Liver (tissue), 9 donors: ENCODE data around the gene PPP1CC. TPM values are rescaled to one million over a fixed set of nuclear protein-coding genes. Genes with fewer than 3 reads are reported as not detected.

Experiments used
- DNase-seq: peaks from one replicate; pipeline ENCODE4 v3.0.0-alpha.2; 2017; ENCODE audit warnings: low spot score
- H3K27ac ChIP-seq, 2 donors: one replicate each; pipeline ENCODE4 v1.7.0; 2013; ENCODE audit warnings: inconsistent platforms in 2 of 2, low read length in 2 of 2, control low read depth in 1 of 2, low read depth in 1 of 2, mild to moderate bottlenecking in 1 of 2
- H3K27me3 ChIP-seq, 4 donors: one replicate each; pipeline versions ENCODE4 v1.6.1 to v1.7.0; 2013; ENCODE audit warnings: low read length in 3 of 4, inconsistent platforms in 1 of 4, mild to moderate bottlenecking in 1 of 4, moderate library complexity in 1 of 4; ENCODE audit not compliant: control insufficient read depth in 4 of 4, insufficient read depth in 4 of 4
- H3K36me3 ChIP-seq, 4 donors: one replicate each; pipeline versions ENCODE4 v1.6.1 to v1.7.0; 2013; ENCODE audit warnings: low read length in 3 of 4, mild to moderate bottlenecking in 3 of 4, low read depth in 1 of 4, moderate library complexity in 1 of 4; ENCODE audit not compliant: control insufficient read depth in 4 of 4, insufficient read depth in 3 of 4
- H3K4me1 ChIP-seq, 4 donors: one replicate each; pipeline versions ENCODE4 v1.6.1 to v1.7.0; 2013; ENCODE audit warnings: low read length in 3 of 4, mild to moderate bottlenecking in 3 of 4, moderate library complexity in 1 of 4; ENCODE audit not compliant: control insufficient read depth in 4 of 4, insufficient read depth in 4 of 4
- H3K4me3 ChIP-seq, 3 donors: one replicate each; pipeline versions ENCODE4 v1.6.1 to v1.7.0; 2013; ENCODE audit warnings: low read length in 3 of 3, control low read depth in 1 of 3, low read depth in 1 of 3, mild to moderate bottlenecking in 1 of 3
- H3K9ac ChIP-seq, 2 donors: one replicate each; pipeline ENCODE4 v1.7.0; 2013; ENCODE audit warnings: low read length in 2 of 2, mild to moderate bottlenecking in 2 of 2, moderate library complexity in 2 of 2, control low read depth in 1 of 2, low read depth in 1 of 2
- H3K9me3 ChIP-seq, 4 donors: one replicate each; pipeline versions ENCODE4 v1.6.1 to v1.7.0; 2013; ENCODE audit warnings: low read length in 3 of 4; ENCODE audit not compliant: control insufficient read depth in 4 of 4
- EGR1 ChIP-seq, 2 donors: IDR thresholded peaks; 2 replicates each; pipeline ENCODE4 v1.6.1; 2016 to 2018; ENCODE audit warnings: antibody characterized with exemption in 2 of 2, low read depth in 2 of 2
- FOXA1 ChIP-seq: IDR thresholded peaks from 2 replicates; pipeline ENCODE4 v1.6.1; 2016; ENCODE audit warnings: antibody characterized with exemption
- FOXA2 ChIP-seq: IDR thresholded peaks from 2 replicates; pipeline ENCODE4 v1.6.1; 2016; ENCODE audit warnings: antibody characterized with exemption
- GABPA ChIP-seq, 2 donors: IDR thresholded peaks in 1 of 2; conservative IDR thresholded peaks in 1 of 2; 2 replicates each; pipeline ENCODE4 v1.6.1; 2016; ENCODE audit warnings: antibody characterized with exemption in 2 of 2, mild to moderate bottlenecking in 1 of 2, moderate library complexity in 1 of 2
- HNF4A ChIP-seq, 2 donors: conservative IDR thresholded peaks; 2 replicates each; pipeline ENCODE4 v1.6.1; 2016; ENCODE audit warnings: antibody characterized with exemption in 2 of 2, mild to moderate bottlenecking in 2 of 2
- JUND ChIP-seq, 2 donors: IDR thresholded peaks; 2 replicates each; pipeline ENCODE4 v1.6.1; 2016; ENCODE audit warnings: antibody characterized with exemption in 2 of 2
- NR2F2 ChIP-seq: IDR thresholded peaks from 2 replicates; pipeline ENCODE4 v1.6.1; 2016; ENCODE audit warnings: antibody characterized with exemption
- RAD21 ChIP-seq, 2 donors: IDR thresholded peaks; 2 replicates each; pipeline ENCODE4 v1.6.1; 2016; ENCODE audit warnings: antibody characterized with exemption in 2 of 2, mild to moderate bottlenecking in 2 of 2
- RXRA ChIP-seq, 2 donors: IDR thresholded peaks; 2 replicates each; pipeline ENCODE4 v1.6.1; 2017 to 2018; ENCODE audit warnings: antibody characterized with exemption in 2 of 2, mild to moderate bottlenecking in 1 of 2
- TAF1 ChIP-seq: conservative IDR thresholded peaks from 2 replicates; pipeline ENCODE4 v1.6.1; 2016; ENCODE audit warnings: antibody characterized with exemption, mild to moderate bottlenecking
- YY1 ChIP-seq: IDR thresholded peaks from 2 replicates; pipeline ENCODE4 v1.6.1; 2016; ENCODE audit warnings: antibody characterized with exemption, mild to moderate bottlenecking
- WGBS: extraction: QIAGEN DNeasy Blood & Tissue Kit; methylation state at CpG from one replicate; pipeline ENCODE4 v1.1.7; 2013; 5-methylcytosine and 5-hydroxymethylcytosine counted together
- polyA plus RNA-seq, 2 donors: library from polyadenylated mRNA; stranded (reverse) in 1 of 2; unstranded in 1 of 2; fragments of 200-250 nt in 1 of 2; fragments of >200 nt in 1 of 2; fragmentation: Nextera tagmentation in 1 of 2; extraction: Ambion mirVana in 1 of 2; gene quantifications; one replicate each; pipeline versions ENCODE4 v1.2.1 to v1.2.3, GENCODE V29; 2013 to 2015
- total RNA-seq, 2 donors: library from RNA; depleted of rRNA; stranded (reverse); fragments of >200 nt; gene quantifications; one replicate each; pipeline ENCODE4 v1.2.3, GENCODE V29; 2014
- TF ChIP-seq, protein P1 (sequence below): IDR thresholded peaks from 2 replicates; pipeline ENCODE4 v1.6.1; 2016; ENCODE audit warnings: antibody characterized with exemption
- TF ChIP-seq, protein P2 (sequence below): IDR thresholded peaks from 2 replicates; pipeline ENCODE4 v1.6.1; 2016; ENCODE audit warnings: antibody characterized with exemption, mild to moderate bottlenecking
- TF ChIP-seq, protein P3 (sequence below): fragments of 150-350 bp; IDR thresholded peaks from 2 replicates; pipeline ENCODE4 v1.5.1; 2017; ENCODE audit warnings: improper control_type of control experiment, low read depth, low read length; ENCODE audit not compliant: missing input control
- TF ChIP-seq, protein P4 (sequence below): IDR thresholded peaks from 2 replicates; pipeline ENCODE4 v1.6.1; 2016; ENCODE audit warnings: antibody characterized with exemption
- donor health status: healthy.
- donor health status: healthy.
- donor health status: healthy.
- donor health status: healthy.
- donor health status: healthy.

The PPP1CC gene
- total and polyA plus RNA-seq, 4 donors = 22.1 to 73.2 (median 36.0) TPM

DNA sequence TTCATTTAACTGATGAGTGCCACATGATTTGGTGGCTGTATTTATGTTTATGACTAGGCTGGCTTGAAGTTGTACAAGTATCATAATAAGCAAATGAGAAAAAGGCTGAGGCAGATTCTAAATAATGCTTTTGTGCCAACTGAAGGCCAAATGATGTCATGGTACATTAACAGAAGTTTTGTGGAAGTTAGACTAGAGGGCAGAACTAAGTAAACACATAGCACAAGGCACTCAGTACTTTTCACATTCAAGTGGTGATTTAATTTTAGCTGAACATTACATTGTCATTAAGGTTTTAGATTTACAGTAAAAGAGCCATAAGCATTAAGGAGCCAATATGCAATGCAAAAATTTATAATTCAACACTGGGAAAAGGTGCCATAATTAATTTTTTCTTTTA is 21.1 kb downstream of the PPP1CC start:
- Histone ChIP-seq H3K9ac (no peak overlapping the region), H3K36me3 (peaks cover 9 to 79% (median 63%) of the 10 kb centered on the region in 4 donors), H3K4me3 (no peak overlapping the region), H3K9me3 (no peaks in the 10 kb centered on the region), H3K27ac (no peak overlapping the region), H3K4me1 (no peaks in the 10 kb centered on the region), H3K27me3 (no peaks in the 10 kb centered on the region)
- TF ChIP-seq TAF1 = no peak
- no peak for TF ChIP-seq FOXA2
- TF ChIP-seq HNF4A (conservative IDR thresholded peaks at IDR 0.05) = peak in 1 of 2 donors; percentile 11
- TF ChIP-seq JUND (IDR thresholded peaks at IDR 0.05) = no peak
- TF ChIP-seq, protein P1, sequence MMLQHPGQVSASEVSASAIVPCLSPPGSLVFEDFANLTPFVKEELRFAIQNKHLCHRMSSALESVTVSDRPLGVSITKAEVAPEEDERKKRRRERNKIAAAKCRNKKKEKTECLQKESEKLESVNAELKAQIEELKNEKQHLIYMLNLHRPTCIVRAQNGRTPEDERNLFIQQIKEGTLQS = no peak
- no peak for DNase-seq

DNA sequence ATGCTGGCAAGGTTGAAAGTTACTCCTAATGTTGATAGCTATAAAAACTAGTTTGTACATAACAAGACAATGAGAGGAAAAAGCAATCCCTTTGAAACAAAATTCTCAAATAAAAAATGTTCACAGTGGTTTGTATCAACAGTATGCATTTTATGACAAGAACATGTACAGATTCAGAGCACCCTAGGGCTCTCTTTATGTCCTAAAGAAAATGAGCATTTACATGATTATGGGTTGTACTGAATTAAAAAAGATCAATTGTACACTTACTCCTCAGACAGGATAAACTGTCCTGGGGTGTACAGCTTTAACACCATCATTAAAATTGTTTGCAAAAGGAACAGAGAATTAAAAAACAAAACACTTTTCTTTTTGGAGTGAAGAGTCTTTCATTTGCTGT is 22.2 kb downstream of the PPP1CC start:
- no peak for DNase-seq
- Histone ChIP-seq H3K9me3 (no peaks in the 10 kb centered on the region), H3K9ac (no peak overlapping the region), H3K36me3 (peaks cover 9 to 72% (median 62%) of the 10 kb centered on the region in 4 donors), H3K4me1 (no peaks in the 10 kb centered on the region), H3K4me3 (no peak overlapping the region), H3K27ac (no peak overlapping the region), H3K27me3 (no peaks in the 10 kb centered on the region)
- TF ChIP-seq GABPA (IDR thresholded peaks at IDR 0.05 in 1 of 2, conservative IDR thresholded peaks at IDR 0.05 in 1 of 2) = no peak
- TF ChIP-seq TAF1 = no peak
- TF ChIP-seq YY1 = no peak
- TF ChIP-seq NR2F2 = no peak
- no peak for TF ChIP-seq FOXA1
- no peak for TF ChIP-seq HNF4A (conservative IDR thresholded peaks at IDR 0.05)
- TF ChIP-seq, protein P2, sequence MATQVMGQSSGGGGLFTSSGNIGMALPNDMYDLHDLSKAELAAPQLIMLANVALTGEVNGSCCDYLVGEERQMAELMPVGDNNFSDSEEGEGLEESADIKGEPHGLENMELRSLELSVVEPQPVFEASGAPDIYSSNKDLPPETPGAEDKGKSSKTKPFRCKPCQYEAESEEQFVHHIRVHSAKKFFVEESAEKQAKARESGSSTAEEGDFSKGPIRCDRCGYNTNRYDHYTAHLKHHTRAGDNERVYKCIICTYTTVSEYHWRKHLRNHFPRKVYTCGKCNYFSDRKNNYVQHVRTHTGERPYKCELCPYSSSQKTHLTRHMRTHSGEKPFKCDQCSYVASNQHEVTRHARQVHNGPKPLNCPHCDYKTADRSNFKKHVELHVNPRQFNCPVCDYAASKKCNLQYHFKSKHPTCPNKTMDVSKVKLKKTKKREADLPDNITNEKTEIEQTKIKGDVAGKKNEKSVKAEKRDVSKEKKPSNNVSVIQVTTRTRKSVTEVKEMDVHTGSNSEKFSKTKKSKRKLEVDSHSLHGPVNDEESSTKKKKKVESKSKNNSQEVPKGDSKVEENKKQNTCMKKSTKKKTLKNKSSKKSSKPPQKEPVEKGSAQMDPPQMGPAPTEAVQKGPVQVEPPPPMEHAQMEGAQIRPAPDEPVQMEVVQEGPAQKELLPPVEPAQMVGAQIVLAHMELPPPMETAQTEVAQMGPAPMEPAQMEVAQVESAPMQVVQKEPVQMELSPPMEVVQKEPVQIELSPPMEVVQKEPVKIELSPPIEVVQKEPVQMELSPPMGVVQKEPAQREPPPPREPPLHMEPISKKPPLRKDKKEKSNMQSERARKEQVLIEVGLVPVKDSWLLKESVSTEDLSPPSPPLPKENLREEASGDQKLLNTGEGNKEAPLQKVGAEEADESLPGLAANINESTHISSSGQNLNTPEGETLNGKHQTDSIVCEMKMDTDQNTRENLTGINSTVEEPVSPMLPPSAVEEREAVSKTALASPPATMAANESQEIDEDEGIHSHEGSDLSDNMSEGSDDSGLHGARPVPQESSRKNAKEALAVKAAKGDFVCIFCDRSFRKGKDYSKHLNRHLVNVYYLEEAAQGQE = no peak
- TF ChIP-seq, protein P3, sequence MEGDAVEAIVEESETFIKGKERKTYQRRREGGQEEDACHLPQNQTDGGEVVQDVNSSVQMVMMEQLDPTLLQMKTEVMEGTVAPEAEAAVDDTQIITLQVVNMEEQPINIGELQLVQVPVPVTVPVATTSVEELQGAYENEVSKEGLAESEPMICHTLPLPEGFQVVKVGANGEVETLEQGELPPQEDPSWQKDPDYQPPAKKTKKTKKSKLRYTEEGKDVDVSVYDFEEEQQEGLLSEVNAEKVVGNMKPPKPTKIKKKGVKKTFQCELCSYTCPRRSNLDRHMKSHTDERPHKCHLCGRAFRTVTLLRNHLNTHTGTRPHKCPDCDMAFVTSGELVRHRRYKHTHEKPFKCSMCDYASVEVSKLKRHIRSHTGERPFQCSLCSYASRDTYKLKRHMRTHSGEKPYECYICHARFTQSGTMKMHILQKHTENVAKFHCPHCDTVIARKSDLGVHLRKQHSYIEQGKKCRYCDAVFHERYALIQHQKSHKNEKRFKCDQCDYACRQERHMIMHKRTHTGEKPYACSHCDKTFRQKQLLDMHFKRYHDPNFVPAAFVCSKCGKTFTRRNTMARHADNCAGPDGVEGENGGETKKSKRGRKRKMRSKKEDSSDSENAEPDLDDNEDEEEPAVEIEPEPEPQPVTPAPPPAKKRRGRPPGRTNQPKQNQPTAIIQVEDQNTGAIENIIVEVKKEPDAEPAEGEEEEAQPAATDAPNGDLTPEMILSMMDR = no peak

DNA sequence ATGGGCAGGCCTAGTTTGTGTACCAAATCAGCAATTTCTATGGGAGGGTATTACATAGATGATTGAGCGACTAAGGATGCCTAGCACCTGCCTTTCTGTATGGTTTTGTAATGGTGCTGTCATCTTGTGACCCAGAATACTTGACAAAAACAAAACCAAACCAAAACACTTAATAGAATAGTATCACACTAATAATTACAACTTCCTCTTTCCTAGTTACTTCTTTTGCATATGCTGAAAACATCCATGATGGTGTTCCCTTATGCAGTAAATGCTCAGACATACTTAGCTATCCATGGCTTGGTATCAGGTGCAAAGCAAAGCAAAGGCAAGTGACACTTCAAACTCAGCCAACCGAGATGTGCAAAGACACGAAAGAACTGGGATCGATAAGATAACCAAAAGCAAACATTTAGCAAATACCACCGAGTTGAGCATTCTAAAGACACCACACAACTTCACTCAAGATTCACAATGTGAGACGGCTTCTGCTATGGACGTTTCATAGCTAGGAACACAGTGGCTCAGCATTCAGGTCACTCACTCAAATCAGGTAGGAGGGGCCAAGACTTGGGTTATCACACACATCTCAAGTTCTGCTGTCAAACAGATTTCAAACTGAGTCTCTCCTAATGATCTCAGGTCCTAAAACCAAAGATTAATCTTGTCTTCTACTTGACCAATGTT is 24.3 kb downstream of the PPP1CC start:
- Histone ChIP-seq H3K9ac (no peak overlapping the region), H3K9me3 (no peaks in the 10 kb centered on the region), H3K27me3 (no peaks in the 10 kb centered on the region), H3K4me1 (no peaks in the 10 kb centered on the region), H3K36me3 (peaks cover 2 to 53% (median 46%) of the 10 kb centered on the region in 4 donors), H3K27ac (no peak overlapping the region), H3K4me3 (no peak overlapping the region)
- no peak for DNase-seq
- WGBS = 74% methylated on average over 7 of the region's 7 CpGs
- TF ChIP-seq, protein P4, sequence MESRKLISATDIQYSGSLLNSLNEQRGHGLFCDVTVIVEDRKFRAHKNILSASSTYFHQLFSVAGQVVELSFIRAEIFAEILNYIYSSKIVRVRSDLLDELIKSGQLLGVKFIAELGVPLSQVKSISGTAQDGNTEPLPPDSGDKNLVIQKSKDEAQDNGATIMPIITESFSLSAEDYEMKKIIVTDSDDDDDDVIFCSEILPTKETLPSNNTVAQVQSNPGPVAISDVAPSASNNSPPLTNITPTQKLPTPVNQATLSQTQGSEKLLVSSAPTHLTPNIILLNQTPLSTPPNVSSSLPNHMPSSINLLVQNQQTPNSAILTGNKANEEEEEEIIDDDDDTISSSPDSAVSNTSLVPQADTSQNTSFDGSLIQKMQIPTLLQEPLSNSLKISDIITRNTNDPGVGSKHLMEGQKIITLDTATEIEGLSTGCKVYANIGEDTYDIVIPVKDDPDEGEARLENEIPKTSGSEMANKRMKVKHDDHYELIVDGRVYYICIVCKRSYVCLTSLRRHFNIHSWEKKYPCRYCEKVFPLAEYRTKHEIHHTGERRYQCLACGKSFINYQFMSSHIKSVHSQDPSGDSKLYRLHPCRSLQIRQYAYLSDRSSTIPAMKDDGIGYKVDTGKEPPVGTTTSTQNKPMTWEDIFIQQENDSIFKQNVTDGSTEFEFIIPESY = no peak
- TF ChIP-seq, protein P2 = no peak
- no peak for TF ChIP-seq RXRA (IDR thresholded peaks at IDR 0.05)
- no peak for TF ChIP-seq TAF1
- TF ChIP-seq YY1 = no peak
- TF ChIP-seq FOXA1 = no peak
- no peak for TF ChIP-seq FOXA2
- no peak for TF ChIP-seq NR2F2
- TF ChIP-seq RAD21 (IDR thresholded peaks at IDR 0.05) = no peak
- TF ChIP-seq JUND (IDR thresholded peaks at IDR 0.05) = no peak
- TF ChIP-seq EGR1 (IDR thresholded peaks at IDR 0.05; ENCODE audit: low read depth in 2 of 2) = no peak
- TF ChIP-seq GABPA (IDR thresholded peaks at IDR 0.05 in 1 of 2, conservative IDR thresholded peaks at IDR 0.05 in 1 of 2) = no peak
